HepG2 (cell line): ENCODE results near the gene NAT9. TPM values are rescaled to one million over a fixed set of nuclear protein-coding genes. Genes with fewer than 3 reads are reported as not detected.
A peak's percentile ranks its signal among the peaks of the same experiment; 100 is the strongest.

Experiments used
- ADNP ChIP-seq: sonication (generic); formaldehyde crosslinking; IDR thresholded peaks from 2 replicates; pipeline ENCODE4 v1.4.0; 2020; ENCODE audit warnings: missing genetic modification reagents
- BRCA1 ChIP-seq: sonication (generic); formaldehyde crosslinking; IDR thresholded peaks from 2 replicates; pipeline ENCODE4 v1.4.0; 2020; ENCODE audit warnings: missing genetic modification reagents
- CBFB ChIP-seq: sonication (generic); formaldehyde crosslinking; IDR thresholded peaks from 2 replicates; pipeline ENCODE4 v1.4.0; 2020; ENCODE audit warnings: missing genetic modification reagents
- IRF1 ChIP-seq: sonication (generic); formaldehyde crosslinking; IDR thresholded peaks from 2 replicates; pipeline ENCODE4 v1.4.0; 2020; ENCODE audit warnings: low read depth, mild to moderate bottlenecking, missing genetic modification reagents
- KAT8 ChIP-seq: IDR thresholded peaks from 2 replicates; pipeline ENCODE4 v1.6.1; 2016; ENCODE audit warnings: missing genetic modification reagents, missing compliant biosample characterization
- MYC ChIP-seq: sonication (generic); formaldehyde crosslinking; IDR thresholded peaks from 2 replicates; pipeline ENCODE4 v1.9.0; 2021; ENCODE audit warnings: missing genetic modification reagents, borderline replicate concordance
- NCOA2 ChIP-seq: sonication (generic); formaldehyde crosslinking; IDR thresholded peaks from 2 replicates; pipeline ENCODE4 v1.8.0; 2022; ENCODE audit warnings: inconsistent platforms
- NR2F1 ChIP-seq, 2 experiments: fragments of 450-650 bp in 1 of 2; formaldehyde crosslinking in 1 of 2; IDR thresholded peaks; 2 replicates each; pipeline versions ENCODE4 v1.5.0 to v1.6.1; 2016 to 2020; ENCODE audit warnings: mild to moderate bottlenecking in 1 of 2, missing compliant biosample characterization in 1 of 2, missing genetic modification reagents in 1 of 2, moderate library complexity in 1 of 2
- NR2F6 ChIP-seq, 2 experiments: IDR thresholded peaks; 2 replicates each; pipeline ENCODE4 v1.6.1; 2016; ENCODE audit warnings: antibody characterized with exemption in 1 of 2, mild to moderate bottlenecking in 1 of 2
- PHB2 ChIP-seq: fragments of 450-650 bp; IDR thresholded peaks from 2 replicates; pipeline ENCODE4 v1.6.1; 2018; ENCODE audit not compliant: partially characterized antibody
- PHF20 ChIP-seq: sonication (generic); formaldehyde crosslinking; IDR thresholded peaks from 2 replicates; pipeline ENCODE4 v1.5.0; 2020; ENCODE audit warnings: mild to moderate bottlenecking, missing genetic modification reagents
- POGZ ChIP-seq: sonication (generic); formaldehyde crosslinking; IDR thresholded peaks from 2 replicates; pipeline ENCODE4 v1.4.0; 2020; ENCODE audit warnings: mild to moderate bottlenecking, missing genetic modification reagents
- PRDM4 ChIP-seq: sonication (generic); formaldehyde crosslinking; IDR thresholded peaks from 2 replicates; pipeline ENCODE4 v1.9.0; 2021; ENCODE audit warnings: missing genetic modification reagents, borderline replicate concordance
- RFX1 ChIP-seq: fragments of 450-650 bp; IDR thresholded peaks from 2 replicates; pipeline ENCODE4 v1.6.1; 2017
- RXRA ChIP-seq: sonication (generic); formaldehyde crosslinking; IDR thresholded peaks from 2 replicates; pipeline ENCODE4 v1.5.1; 2020; ENCODE audit warnings: missing genetic modification reagents
- SP2 ChIP-seq: sonication (generic); formaldehyde crosslinking; IDR thresholded peaks from 2 replicates; pipeline ENCODE4 v1.5.1; 2020; ENCODE audit warnings: mild to moderate bottlenecking, missing genetic modification reagents
- TBP ChIP-seq: sonication (generic); formaldehyde crosslinking; IDR thresholded peaks from 2 replicates; pipeline ENCODE4 v1.5.0; 2020; ENCODE audit warnings: missing genetic modification reagents
- XRCC5 ChIP-seq: fragments of 200-400 bp; formaldehyde crosslinking; optimal IDR thresholded peaks from 2 replicates; pipeline ENCODE3; 2017; ENCODE audit warnings: mild to moderate bottlenecking, low read length
- YEATS2 ChIP-seq: sonication (generic); formaldehyde crosslinking; IDR thresholded peaks from 2 replicates; pipeline ENCODE4 v1.4.0; 2020; ENCODE audit warnings: missing genetic modification reagents, borderline replicate concordance
- ZNF260 ChIP-seq: sonication (generic); formaldehyde crosslinking; IDR thresholded peaks from 2 replicates; pipeline ENCODE4 v1.4.0; 2020; ENCODE audit warnings: missing genetic modification reagents, low read depth, mild to moderate bottlenecking, borderline replicate concordance
- ZNF329 ChIP-seq: sonication (generic); formaldehyde crosslinking; IDR thresholded peaks from 2 replicates; pipeline ENCODE4 v1.9.0; 2021; ENCODE audit warnings: low read depth, mild to moderate bottlenecking, missing genetic modification reagents
- ZNF605 ChIP-seq: sonication (generic); formaldehyde crosslinking; IDR thresholded peaks from 2 replicates; pipeline ENCODE4 v1.8.0; 2022; ENCODE audit warnings: mild to moderate bottlenecking, missing genetic modification reagents
- ZNF776 ChIP-seq: sonication (generic); formaldehyde crosslinking; IDR thresholded peaks from 2 replicates; pipeline ENCODE4 v1.4.0; 2020; ENCODE audit warnings: mild to moderate bottlenecking, missing genetic modification reagents
- ZNF841 ChIP-seq: sonication (generic); formaldehyde crosslinking; IDR thresholded peaks from 2 replicates; pipeline ENCODE4 v1.8.1; 2023; ENCODE audit warnings: missing genetic modification reagents, borderline replicate concordance
- ZSCAN22 ChIP-seq: sonication (generic); formaldehyde crosslinking; IDR thresholded peaks from 2 replicates; pipeline ENCODE4 v1.4.0; 2020; ENCODE audit warnings: mild to moderate bottlenecking, missing genetic modification reagents
- polyA plus RNA-seq, 8 experiments: library from polyadenylated mRNA; depleted of rRNA in 3 of 8; stranded (reverse) in 7 of 8; unstranded in 1 of 8; fragments of >200 nt; fragmentation: Illumina TruSeq in 4 of 8; extraction: Trizol in 4 of 8; gene quantifications; 2 replicates each; pipeline versions ENCODE4 v1.2.1 to v1.2.3, GENCODE V29; 2011 to 2016; ENCODE audit warnings: low read depth in 4 of 8, missing spikeins in 1 of 8, mixed read lengths in 1 of 8; ENCODE audit not compliant: insufficient read depth in 1 of 8
- total RNA-seq, 5 experiments: library from RNA; depleted of rRNA; stranded (reverse); fragments of >200 nt; fragmentation: Illumina TruSeq; extraction: Trizol; gene quantifications; 2 replicates each; pipeline ENCODE4 v1.2.3, GENCODE V29; 2016; ENCODE audit warnings: low read depth in 1 of 5
- TF ChIP-seq, protein P1 (sequence below): sonication (generic); formaldehyde crosslinking; IDR thresholded peaks from 2 replicates; pipeline ENCODE4 v1.5.1; 2020; ENCODE audit warnings: mild to moderate bottlenecking, missing genetic modification reagents, moderate library complexity
- TF ChIP-seq, protein P2 (sequence below): sonication (generic); formaldehyde crosslinking; conservative IDR thresholded peaks from 2 replicates; pipeline ENCODE4 v1.4.0; 2020; ENCODE audit warnings: missing genetic modification reagents

Gene NAT9
- total and polyA plus RNA-seq, 2 of the 13 experiments (the other 11 are each of a cell fraction or from before 2014, with no cell fraction given): 39.7 to 44.2 TPM

DNA sequence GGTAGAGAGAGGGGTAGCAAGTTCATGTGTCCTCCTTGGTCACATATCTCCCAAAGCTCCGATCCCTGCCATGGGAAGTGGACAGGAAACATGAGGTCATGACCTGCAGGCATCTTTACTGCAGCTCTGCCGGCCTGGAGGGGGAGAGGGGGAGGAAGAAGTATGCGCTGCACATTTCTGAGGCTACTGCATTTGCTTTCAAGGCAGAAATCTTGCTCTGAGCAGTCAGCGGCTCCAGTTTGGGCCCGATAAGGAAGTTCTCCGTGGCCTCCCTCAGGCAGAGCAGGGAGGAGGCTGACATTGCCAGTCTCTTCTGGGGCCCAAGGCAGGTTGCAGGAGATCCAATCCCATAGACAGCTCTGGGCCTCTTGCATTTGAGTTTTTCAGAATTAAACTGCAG is 29.2 kb downstream of the NAT9 start (continued):
- TF ChIP-seq ZNF329 (CRISPR knock-in tag) (no peak), KAT8 (no peak), PHB2 (no peak), CBFB (CRISPR knock-in tag) (no peak), NCOA2 (CRISPR knock-in tag) (no peak), NR2F1 (CRISPR knock-in tag; IDR thresholded peaks at IDR 0.05) (peak; percentile 35 to 68; a peak in 1 of 4 replicates), PHF20 (no peak), XRCC5 (peak; percentile 16), ZNF776 (CRISPR knock-in tag) (no peak), ZNF260 (CRISPR knock-in tag) (no peak), ZSCAN22 (no peak), POGZ (CRISPR knock-in tag) (no peak), TBP (CRISPR knock-in tag) (no peak), ZNF605 (CRISPR knock-in tag) (0 out of 2 replicates have a peak, but pooled peaks have one; percentile 21), ZNF841 (CRISPR knock-in tag) (no peak), IRF1 (CRISPR knock-in tag) (no peak), SP2 (CRISPR knock-in tag) (no peak), MYC (no peak), PRDM4 (CRISPR knock-in tag) (no peak), YEATS2 (CRISPR knock-in tag) (no peak), BRCA1 (CRISPR knock-in tag) (no peak), RFX1 (no peak), NR2F6 (IDR thresholded peaks at IDR 0.05) (peak; percentile 82), NR2F6 (CRISPR knock-in tag; IDR thresholded peaks at IDR 0.05) (peak; percentile 75), ADNP (CRISPR knock-in tag) (no peak), RXRA (CRISPR knock-in tag) (peak; percentile 24; the same call in 1 of the 2 replicates)
- TF ChIP-seq, protein P1, sequence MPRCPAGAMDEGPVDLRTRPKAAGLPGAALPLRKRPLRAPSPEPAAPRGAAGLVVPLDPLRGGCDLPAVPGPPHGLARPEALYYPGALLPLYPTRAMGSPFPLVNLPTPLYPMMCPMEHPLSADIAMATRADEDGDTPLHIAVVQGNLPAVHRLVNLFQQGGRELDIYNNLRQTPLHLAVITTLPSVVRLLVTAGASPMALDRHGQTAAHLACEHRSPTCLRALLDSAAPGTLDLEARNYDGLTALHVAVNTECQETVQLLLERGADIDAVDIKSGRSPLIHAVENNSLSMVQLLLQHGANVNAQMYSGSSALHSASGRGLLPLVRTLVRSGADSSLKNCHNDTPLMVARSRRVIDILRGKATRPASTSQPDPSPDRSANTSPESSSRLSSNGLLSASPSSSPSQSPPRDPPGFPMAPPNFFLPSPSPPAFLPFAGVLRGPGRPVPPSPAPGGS: no peak
- TF ChIP-seq, protein P2, sequence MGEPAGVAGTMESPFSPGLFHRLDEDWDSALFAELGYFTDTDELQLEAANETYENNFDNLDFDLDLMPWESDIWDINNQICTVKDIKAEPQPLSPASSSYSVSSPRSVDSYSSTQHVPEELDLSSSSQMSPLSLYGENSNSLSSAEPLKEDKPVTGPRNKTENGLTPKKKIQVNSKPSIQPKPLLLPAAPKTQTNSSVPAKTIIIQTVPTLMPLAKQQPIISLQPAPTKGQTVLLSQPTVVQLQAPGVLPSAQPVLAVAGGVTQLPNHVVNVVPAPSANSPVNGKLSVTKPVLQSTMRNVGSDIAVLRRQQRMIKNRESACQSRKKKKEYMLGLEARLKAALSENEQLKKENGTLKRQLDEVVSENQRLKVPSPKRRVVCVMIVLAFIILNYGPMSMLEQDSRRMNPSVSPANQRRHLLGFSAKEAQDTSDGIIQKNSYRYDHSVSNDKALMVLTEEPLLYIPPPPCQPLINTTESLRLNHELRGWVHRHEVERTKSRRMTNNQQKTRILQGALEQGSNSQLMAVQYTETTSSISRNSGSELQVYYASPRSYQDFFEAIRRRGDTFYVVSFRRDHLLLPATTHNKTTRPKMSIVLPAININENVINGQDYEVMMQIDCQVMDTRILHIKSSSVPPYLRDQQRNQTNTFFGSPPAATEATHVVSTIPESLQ (CRISPR knock-in tag): no peak
